Activated CD8-positive, alpha-beta memory T cell treated with anti-CD3 and anti-CD28 coated beads, Interleukin-2, amount 10 ng/mL, durations not matched to agents 7 days and 5 days (primary cell): ENCODE results near the gene PER2. TPM values are rescaled to one million over a fixed set of nuclear protein-coding genes. Genes with fewer than 3 reads are reported as not detected.

ENCODE experiments used
- ATAC-seq: fragments of 150-1000 bp; cut with Tn5 transposase; one replicate; pipeline ENCODE4 v1.10.0; 2021; ENCODE audit warnings: moderate library complexity
- CTCF ChIA-PET: fragments of 350-600 bp; sonication (Branson Sonifier 250); formaldehyde crosslinking; loops from one replicate; lab custom pipeline; 2021; ENCODE audit warnings: antibody characterized with exemption; lab: Charles Lee
- DNase-seq: peaks from one replicate; pipeline ENCODE4 v3.0.0-alpha.2; 2020
- H3K27ac Mint-ChIP-seq: one replicate; pipeline ENCODE4 v1.8.0; 2021; ENCODE audit warnings: mild to moderate bottlenecking, mixed read lengths
- H3K27me3 Mint-ChIP-seq: one replicate; pipeline ENCODE4 v1.8.0; 2021; ENCODE audit warnings: mixed read lengths
- H3K36me3 Mint-ChIP-seq: one replicate; pipeline ENCODE4 v1.8.0; 2021; ENCODE audit warnings: mild to moderate bottlenecking, mixed read lengths
- H3K4me1 Mint-ChIP-seq: one replicate; pipeline ENCODE4 v1.8.0; 2021; ENCODE audit warnings: mixed read lengths
- H3K4me3 Mint-ChIP-seq: one replicate; pipeline ENCODE4 v1.8.0; 2021; ENCODE audit warnings: mild to moderate bottlenecking, moderate library complexity, mixed read lengths
- H3K9me3 Mint-ChIP-seq: one replicate; pipeline ENCODE4 v1.8.0; 2022; ENCODE audit warnings: low read depth, mixed read lengths
- total RNA-seq, 2 experiments: library from RNA; stranded (reverse); gene quantifications; one replicate each; pipeline ENCODE4 v1.2.3, GENCODE V29; 2021

The PER2 gene
- total RNA-seq, 2 experiments from 2014 or later, result 9.1 to 11.5 TPM

- CTCF ChIA-PET, result interaction anchor here (0.8 to 1.4 kb wide), 3 partner anchors 21 to 94 kb away, joined by 3 to 5 read pairs (median 3); no protein-coding TSS in a partner anchor
- Mint-ChIP-seq H3K9me3 (no peaks in the 10 kb centered on the region), H3K27ac (no peak overlapping the region), H3K4me1 (no peaks in the 10 kb centered on the region), H3K27me3 (no peaks in the 10 kb centered on the region), H3K4me3 (no peak overlapping the region), H3K36me3 (no peaks in the 10 kb centered on the region)
- ATAC-seq (no peak), DNase-seq (no peak)
Observed at GRCh38 chr2:238254095-238254723, 34.2 kb downstream of the PER2 start.

DNA sequence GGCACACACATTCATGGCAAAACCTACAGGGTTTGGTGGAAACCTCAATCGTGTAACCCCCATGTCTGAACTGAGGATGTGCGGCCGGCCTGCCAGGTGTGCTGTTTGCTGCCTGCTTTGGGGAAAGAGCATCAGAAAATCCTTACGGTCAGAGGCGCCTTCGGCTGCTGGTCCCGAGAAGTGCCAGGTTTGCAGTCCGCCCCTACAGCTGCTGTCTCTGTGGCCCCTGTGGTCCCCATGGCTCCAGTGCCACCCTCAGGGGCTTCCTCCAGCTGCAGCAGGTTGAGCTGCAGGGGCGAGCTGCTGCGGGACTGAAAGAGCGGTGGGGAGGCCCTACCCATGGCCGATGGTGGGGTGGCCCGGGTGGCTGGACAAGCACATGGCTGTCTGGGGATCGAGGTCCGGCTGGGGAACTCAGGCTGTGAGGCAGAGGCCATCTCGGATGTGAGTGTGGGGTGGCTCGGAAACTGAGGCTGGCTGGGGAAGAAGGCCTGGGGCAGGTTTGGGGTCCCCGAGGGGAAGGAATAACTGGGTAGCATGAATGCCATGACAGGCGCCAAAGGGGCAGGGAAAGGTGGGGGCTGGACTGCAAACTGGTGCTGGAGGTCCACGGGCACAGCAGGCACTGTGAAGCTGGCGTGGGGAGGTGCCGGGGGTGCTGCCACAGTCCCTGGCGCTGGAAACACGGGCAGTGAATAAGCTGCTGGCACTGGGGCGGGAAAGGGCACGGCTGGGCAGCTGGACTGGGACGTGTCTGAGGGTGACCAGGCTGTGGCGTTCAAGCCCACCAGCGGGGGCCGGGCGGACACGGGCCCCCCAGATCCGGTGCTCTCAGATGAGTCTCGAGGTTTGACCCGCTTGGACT lies 35.4 kb downstream of the PER2 start:
- ATAC-seq (no peak), DNase-seq (no peak)
- Mint-ChIP-seq H3K4me3 (no peak overlapping the region), H3K27me3 (no peaks in the 10 kb centered on the region), H3K36me3 (no peaks in the 10 kb centered on the region), H3K4me1 (no peaks in the 10 kb centered on the region), H3K9me3 (no peaks in the 10 kb centered on the region), H3K27ac (no peak overlapping the region)
- CTCF ChIA-PET, result interaction anchor here (0.8 to 1.4 kb wide), 2 partner anchors 22 to 93 kb away, joined by 3 read pairs; no protein-coding TSS in a partner anchor

DNA sequence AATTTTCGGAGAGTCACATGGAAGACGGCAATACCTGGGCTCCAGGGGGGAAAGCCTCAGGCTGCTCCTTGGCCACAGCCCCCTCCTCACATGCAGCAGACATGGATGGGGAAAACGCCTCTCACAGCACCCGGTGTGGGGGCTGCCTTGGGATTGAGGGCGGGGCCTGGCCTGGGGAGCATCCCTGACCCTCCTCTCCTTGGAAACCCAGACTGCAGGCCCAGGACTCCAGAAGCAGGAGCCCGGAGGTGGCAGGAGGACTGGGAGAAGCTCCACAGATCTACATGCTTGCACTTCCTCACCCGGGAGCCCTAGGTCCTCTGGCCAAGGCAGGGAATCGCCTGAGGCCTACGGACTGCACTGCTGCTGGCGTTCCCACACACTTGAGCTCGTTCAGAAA lies 36.4 kb downstream of the PER2 start:
- Mint-ChIP-seq H3K36me3 (no peaks in the 10 kb centered on the region), H3K9me3 (no peaks in the 10 kb centered on the region), H3K27me3 (no peaks in the 10 kb centered on the region), H3K4me3 (no peak overlapping the region), H3K4me1 (no peaks in the 10 kb centered on the region), H3K27ac (no peak overlapping the region)
- no peak for ATAC-seq
- CTCF ChIA-PET, result interaction anchor here (0.6 kb wide), 1 partner anchor 36 kb away, joined by 3 read pairs; no protein-coding TSS in a partner anchor
- DNase-seq, result no peak

GRCh38 chr2:238251331-238251730 lies 37.1 kb downstream of the PER2 start:
- H3K4me1 Mint-ChIP-seq, result no peaks in the 10 kb centered on the region
- H3K36me3 Mint-ChIP-seq, result peaks cover under 1% of the 10 kb centered on the region
- no peaks in the 10 kb centered on the region for H3K9me3 Mint-ChIP-seq
- no peak overlapping the region for H3K4me3 Mint-ChIP-seq
- ATAC-seq, result no peak
- CTCF ChIA-PET, result no interaction called here
- no peak overlapping the region for H3K27ac Mint-ChIP-seq
- no peak for DNase-seq
- no peaks in the 10 kb centered on the region for H3K27me3 Mint-ChIP-seq

- ATAC-seq, result no peak
- no peaks in the 10 kb centered on the region for H3K4me1 Mint-ChIP-seq
- H3K9me3 Mint-ChIP-seq, result no peaks in the 10 kb centered on the region
- CTCF ChIA-PET, result no interaction called here
- no peaks in the 10 kb centered on the region for H3K27me3 Mint-ChIP-seq
- no peak overlapping the region for H3K27ac Mint-ChIP-seq
- no peak overlapping the region for H3K4me3 Mint-ChIP-seq
- peaks cover 2% of the 10 kb centered on the region for H3K36me3 Mint-ChIP-seq
- no peak for DNase-seq
Observed at GRCh38 chr2:238250896-238251295, 37.5 kb downstream of the PER2 start.

DNA sequence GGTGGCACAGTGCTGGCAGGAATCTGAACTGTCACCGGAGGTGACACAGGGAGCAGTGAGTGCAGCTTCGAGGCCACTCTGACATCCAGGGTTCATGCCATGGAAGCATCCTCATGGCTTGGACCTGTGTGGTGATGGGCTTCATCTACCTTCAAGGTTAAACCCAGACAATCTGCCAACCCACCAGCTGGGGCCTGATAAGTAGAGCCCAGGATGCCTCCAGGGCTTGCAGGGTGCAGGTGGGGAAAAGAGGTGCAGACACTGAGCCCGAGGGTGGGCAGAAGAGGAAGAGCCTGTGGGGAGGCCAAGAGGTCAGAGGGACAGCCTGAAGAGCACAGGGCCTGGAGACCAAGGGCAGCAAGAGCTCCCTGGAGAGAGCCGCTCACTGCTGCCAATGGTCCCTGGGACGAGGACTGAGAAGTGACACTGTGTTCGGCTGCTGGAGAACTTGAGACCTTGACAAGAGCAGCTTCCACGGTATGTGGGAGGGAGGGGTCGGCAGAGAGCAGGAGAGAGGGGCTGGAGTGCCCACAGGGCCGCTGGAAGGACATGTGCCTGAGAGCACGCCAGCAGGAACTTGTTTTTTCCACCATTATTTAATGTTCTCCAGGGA lies 40.5 kb downstream of the PER2 start:
- H3K4me3 Mint-ChIP-seq, result no peak overlapping the region
- H3K27me3 Mint-ChIP-seq, result no peaks in the 10 kb centered on the region
- CTCF ChIA-PET, result interaction anchor here (1.6 kb wide), 1 partner anchor 15 kb away, joined by 4 read pairs; no protein-coding TSS in a partner anchor
- peaks cover 5% of the 10 kb centered on the region for H3K36me3 Mint-ChIP-seq
- no peak overlapping the region for H3K27ac Mint-ChIP-seq
- no peaks in the 10 kb centered on the region for H3K4me1 Mint-ChIP-seq
- H3K9me3 Mint-ChIP-seq, result no peaks in the 10 kb centered on the region
- ATAC-seq (no peak), DNase-seq (no peak)

DNA sequence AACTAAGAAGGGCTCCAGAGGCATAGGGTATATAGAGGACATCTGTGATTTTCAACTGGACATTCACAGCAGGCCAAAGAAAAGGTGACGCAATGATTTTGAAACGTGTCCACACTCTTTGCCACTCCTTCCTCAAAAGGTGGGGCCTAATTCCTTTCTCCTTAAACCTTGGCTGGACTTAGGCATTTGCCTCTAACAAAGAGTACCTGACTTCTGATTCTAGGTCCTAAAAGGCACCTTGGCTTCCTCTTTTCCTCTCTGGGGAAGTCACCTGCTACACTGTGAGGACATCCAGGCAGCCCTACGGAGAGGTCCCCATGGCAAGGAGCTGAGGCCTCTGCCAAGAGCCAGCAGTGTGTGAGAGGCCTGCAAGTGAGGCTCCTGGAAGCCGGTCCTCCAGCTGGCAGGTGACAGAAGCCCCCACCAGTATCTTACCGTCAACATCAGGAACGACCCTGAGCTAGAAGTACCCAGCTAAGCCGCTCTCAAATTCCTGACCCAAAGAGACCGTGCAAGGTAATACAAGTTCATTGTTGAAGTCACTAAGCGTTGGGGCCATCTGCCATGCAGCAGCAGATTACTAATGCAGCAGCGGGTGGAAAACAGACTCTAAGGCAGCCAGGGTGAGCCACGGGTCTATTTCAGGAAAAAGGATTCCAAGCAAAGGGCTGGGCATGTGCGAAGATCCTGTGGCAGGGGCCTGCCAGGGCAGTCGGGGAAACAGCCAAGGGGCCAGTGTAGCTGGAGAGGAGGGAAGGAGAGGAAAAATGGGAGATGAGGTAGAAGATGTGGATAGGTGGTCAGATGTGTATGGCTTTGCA lies 41.2 kb downstream of the PER2 start:
- no peaks in the 10 kb centered on the region for H3K9me3 Mint-ChIP-seq
- H3K27ac Mint-ChIP-seq, result no peak overlapping the region
- CTCF ChIA-PET, result interaction anchor here (1.6 to 2.2 kb wide), 2 partner anchors 9 to 16 kb away, joined by 4 to 6 read pairs; no protein-coding TSS in a partner anchor
- ATAC-seq (no peak), DNase-seq (no peak)
- H3K4me1 Mint-ChIP-seq, result no peaks in the 10 kb centered on the region
- peaks cover 5% of the 10 kb centered on the region for H3K36me3 Mint-ChIP-seq
- H3K27me3 Mint-ChIP-seq, result peaks cover 2% of the 10 kb centered on the region
- H3K4me3 Mint-ChIP-seq, result no peak overlapping the region

DNA sequence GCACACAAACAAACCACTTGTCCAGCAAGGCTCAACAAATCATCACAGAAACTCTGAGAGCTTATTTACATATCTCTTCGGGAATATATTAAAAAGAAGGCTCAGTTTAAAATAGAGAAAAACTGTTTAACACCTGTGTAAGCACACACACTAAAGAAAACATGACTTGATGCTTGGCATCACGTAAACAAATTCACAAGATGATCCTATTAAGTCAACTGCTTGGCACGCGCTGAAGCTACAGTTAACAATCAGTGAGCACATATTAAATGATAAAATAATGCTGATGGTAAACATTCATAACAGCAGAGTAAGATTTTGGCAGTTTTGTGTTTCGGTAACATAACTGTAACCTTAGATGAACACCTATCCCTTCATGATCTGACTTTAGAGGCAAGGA lies 44.3 kb downstream of the PER2 start:
- Mint-ChIP-seq H3K4me1 (peaks cover 2% of the 10 kb centered on the region), H3K27me3 (peaks cover 16% of the 10 kb centered on the region), H3K4me3 (no peak overlapping the region), H3K27ac (no peak overlapping the region), H3K36me3 (peaks cover 5% of the 10 kb centered on the region), H3K9me3 (no peaks in the 10 kb centered on the region)
- CTCF ChIA-PET, result no interaction called here
- DNase-seq (no peak), ATAC-seq (no peak)

GRCh38 chr2:238243496-238244076 lies 44.8 kb downstream of the PER2 start:
- peaks cover 2% of the 10 kb centered on the region for H3K4me1 Mint-ChIP-seq
- no peak overlapping the region for H3K27ac Mint-ChIP-seq
- no peak overlapping the region for H3K4me3 Mint-ChIP-seq
- CTCF ChIA-PET, result no interaction called here
- no peaks in the 10 kb centered on the region for H3K9me3 Mint-ChIP-seq
- DNase-seq (no peak), ATAC-seq (no peak)
- H3K36me3 Mint-ChIP-seq, result peaks cover 5% of the 10 kb centered on the region
- H3K27me3 Mint-ChIP-seq, result peaks cover 17% of the 10 kb centered on the region

DNA sequence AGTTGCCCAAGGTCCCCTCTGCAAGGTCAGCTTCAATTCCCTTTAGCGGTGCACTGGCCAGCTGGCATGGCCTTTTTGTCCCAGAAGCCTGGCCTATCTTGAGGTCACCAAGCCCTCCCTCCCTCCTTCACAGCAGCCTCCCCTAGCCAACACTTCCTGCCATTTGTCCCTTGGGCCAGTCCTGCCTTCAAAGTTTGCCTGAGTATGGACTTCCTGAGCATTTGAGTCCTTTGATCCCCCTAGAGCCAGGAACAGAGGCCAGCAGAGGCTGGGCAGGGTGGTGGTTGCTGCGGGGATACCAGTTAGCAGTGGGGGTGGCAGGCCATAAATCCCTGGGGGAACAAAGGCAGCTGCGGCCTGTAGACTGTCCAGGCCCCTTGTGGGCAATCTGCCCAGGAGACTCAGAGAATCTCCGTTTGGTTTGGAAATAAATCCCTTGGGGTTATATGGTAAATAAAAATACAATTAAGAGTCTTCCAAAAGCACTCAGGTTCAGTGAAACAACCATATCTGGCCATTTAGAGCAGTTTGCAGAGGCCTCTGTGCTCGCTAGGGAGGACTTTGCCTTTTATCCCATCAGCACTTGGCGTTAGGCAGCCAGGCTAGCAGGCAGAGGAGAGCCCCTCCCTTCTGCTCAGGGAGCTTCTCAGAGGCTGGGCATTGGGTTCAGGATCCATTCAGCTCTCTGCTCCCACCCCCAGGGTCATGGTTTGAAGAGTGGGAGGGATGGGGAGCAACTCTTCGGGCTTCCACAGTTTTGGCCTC lies 45.5 kb downstream of the PER2 start:
- CTCF ChIA-PET, result interaction anchor here (0.6 to 0.9 kb wide), 2 partner anchors 20 to 353 kb away, joined by 3 to 4 read pairs; no protein-coding TSS in a partner anchor
- Mint-ChIP-seq H3K36me3 (peaks cover 5% of the 10 kb centered on the region), H3K4me3 (no peak overlapping the region), H3K9me3 (no peaks in the 10 kb centered on the region), H3K27ac (no peak overlapping the region), H3K4me1 (peaks cover 2% of the 10 kb centered on the region), H3K27me3 (peaks cover 23% of the 10 kb centered on the region)
- DNase-seq (no peak), ATAC-seq (no peak)

GRCh38 chr2:238241970-238242369 lies 46.4 kb downstream of the PER2 start:
- DNase-seq, result no peak
- H3K4me1 Mint-ChIP-seq, result peaks cover 2% of the 10 kb centered on the region
- H3K27me3 Mint-ChIP-seq, result peaks cover 33% of the 10 kb centered on the region
- no peak for ATAC-seq
- peaks cover 5% of the 10 kb centered on the region for H3K36me3 Mint-ChIP-seq
- H3K4me3 Mint-ChIP-seq, result no peak overlapping the region
- H3K9me3 Mint-ChIP-seq, result no peaks in the 10 kb centered on the region
- H3K27ac Mint-ChIP-seq, result no peak overlapping the region
- CTCF ChIA-PET, result interaction anchor here (0.6 to 0.9 kb wide), 2 partner anchors 21 to 352 kb away, joined by 3 to 4 read pairs; no protein-coding TSS in a partner anchor
